A673 (cell line): ENCODE data around the gene DOCK10. TPM values are rescaled to one million over a fixed set of nuclear protein-coding genes. Genes with fewer than 3 reads are reported as not detected.
A peak's percentile ranks its signal among the peaks of the same experiment; 100 is the strongest.

Experiments
- BruUV-seq: library from RNA; stranded (reverse); fragments of 400-500 nt; replicated peaks from 2 replicates; lab custom pipeline; 2021; lab: Mats Ljungman, UMichigan
- CTCF ChIA-PET: fragments of 300-600 bp; sonication (Branson Sonifier 250); formaldehyde crosslinking; loops from one replicate; lab custom pipeline; 2022; ENCODE audit warnings: antibody characterized with exemption; lab: Charles Lee
- POLR2A ChIA-PET: fragments of 300-600 bp; sonication (Branson Sonifier 250); formaldehyde crosslinking; loops from one replicate; lab custom pipeline; 2022; ENCODE audit warnings: antibody characterized with exemption; ENCODE audit not compliant: low non-redundant PET; lab: Charles Lee
- DNase-seq: peaks from one replicate; pipeline ENCODE4 v3.0.0-alpha.2; 2015; ENCODE audit warnings: low spot score
- H3K27ac ChIP-seq: fragments of 200-600 bp; sonication (generic); 2 replicates; pipeline ENCODE4 v1.5.1; 2016; ENCODE audit warnings: mixed run types, low read depth, mild to moderate bottlenecking, mixed read lengths, antibody characterized with exemption, low read length; ENCODE audit not compliant: poor library complexity, severe bottlenecking
- H3K27me3 ChIP-seq: fragments of 200-600 bp; sonication (generic); replicated peaks from 2 replicates; pipeline ENCODE4 v1.6.1; 2017; ENCODE audit warnings: mixed run types, low read depth, mild to moderate bottlenecking, mixed read lengths, antibody characterized with exemption, low read length; ENCODE audit not compliant: insufficient read depth, poor library complexity
- H3K36me3 ChIP-seq: fragments of 200-600 bp; sonication (generic); 2 replicates; pipeline ENCODE4 v1.6.1; 2016; ENCODE audit warnings: mixed run types, mild to moderate bottlenecking, mixed read lengths, antibody characterized with exemption, low read length; ENCODE audit not compliant: insufficient read depth, poor library complexity, severe bottlenecking
- H3K4me1 ChIP-seq: fragments of 200-600 bp; sonication (generic); 2 replicates; pipeline ENCODE4 v1.6.1; 2017; ENCODE audit warnings: mixed run types, mild to moderate bottlenecking, mixed read lengths, antibody characterized with exemption, low read length; ENCODE audit not compliant: insufficient read depth, poor library complexity, severe bottlenecking
- H3K4me3 ChIP-seq: fragments of 200-600 bp; sonication (generic); 2 replicates; pipeline ENCODE4 v1.5.1; 2016; ENCODE audit warnings: low read depth, mixed run types, mild to moderate bottlenecking, mixed read lengths, low read length; ENCODE audit not compliant: poor library complexity, severe bottlenecking
- H3K9me3 ChIP-seq: fragments of 200-600 bp; sonication (generic); 2 replicates; pipeline ENCODE4 v1.6.1; 2016; ENCODE audit warnings: mixed run types, low read depth, mild to moderate bottlenecking, mixed read lengths, antibody characterized with exemption, low read length; ENCODE audit not compliant: poor library complexity, severe bottlenecking
- CTCF ChIP-seq: fragments of 300-800, 200-600 bp; sonication (generic); conservative IDR thresholded peaks from 2 replicates; pipeline ENCODE4 v1.5.1; 2017; ENCODE audit warnings: low read depth, mild to moderate bottlenecking, antibody characterized with exemption, low read length, moderate library complexity, mixed read lengths
- EZH2 ChIP-seq: fragments of 200-600 bp; sonication (generic); IDR thresholded peaks from 2 replicates; pipeline ENCODE4 v1.6.1; 2017; ENCODE audit warnings: borderline replicate concordance, low read depth, mild to moderate bottlenecking, mixed read lengths, antibody characterized with exemption, low read length; ENCODE audit not compliant: poor library complexity, severe bottlenecking
- intact Hi-C: fragments of 100-400 bp; cut with micrococcal nuclease; formaldehyde crosslinking; loops from one replicate; pipeline ENCODE4 v1.10.0; 2022; ENCODE audit not compliant: unreplicated experiment
- total RNA-seq: library from RNA; stranded (reverse); gene quantifications from 2 replicates; pipeline ENCODE4 v1.2.3, GENCODE V29; 2021

DOCK10 gene
- total RNA-seq, 1 experiment from 2014 or later = 5.1 TPM

- DNase-seq = no peak
- no peak overlapping the region for H3K4me3 ChIP-seq
- no TSS peak for BruUV-seq
- peaks cover 4% of the 10 kb centered on the region for H3K4me1 ChIP-seq
- no peaks in the 10 kb centered on the region for H3K9me3 ChIP-seq
- H3K36me3 ChIP-seq = no peaks in the 10 kb centered on the region
- POLR2A ChIA-PET = no interaction called here
- no peak overlapping the region for H3K27ac ChIP-seq
- H3K27me3 ChIP-seq = no peaks in the 10 kb centered on the region
- CTCF ChIA-PET = no interaction called here
- intact Hi-C loops = no loop called here
- TF ChIP-seq CTCF (no peak), EZH2 (no peak)
Measured at GRCh38 chr2:224890372-224890771, 151.9 kb downstream of the DOCK10 start.

DNA sequence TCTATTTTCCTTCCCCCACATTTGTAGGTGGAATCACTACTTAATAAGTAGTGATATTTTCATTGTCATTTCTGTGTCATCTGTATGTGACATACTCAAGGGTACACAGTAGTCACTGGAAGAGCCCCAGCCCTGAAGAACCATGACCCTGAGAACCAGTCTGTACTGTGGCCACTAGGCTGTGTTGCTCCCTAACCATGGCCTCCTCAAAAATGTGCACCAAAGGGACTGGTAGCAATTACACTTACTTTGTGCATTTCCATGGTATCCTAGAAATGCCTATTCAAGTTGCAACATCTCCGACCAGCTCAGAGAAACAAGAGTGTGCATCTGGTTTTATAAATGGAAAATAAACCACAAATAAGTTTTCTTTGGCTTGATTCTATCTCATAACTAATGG lies 155.1 kb downstream of the DOCK10 start:
- no peak overlapping the region for H3K4me3 ChIP-seq
- TF ChIP-seq EZH2 (no peak), CTCF (0 out of 2 replicates have a peak, but pooled peaks have one; percentile 19)
- H3K4me1 ChIP-seq = peaks cover 4% of the 10 kb centered on the region
- no peak overlapping the region for H3K27ac ChIP-seq
- no TSS peak for BruUV-seq
- no peaks in the 10 kb centered on the region for H3K36me3 ChIP-seq
- CTCF ChIA-PET = no interaction called here
- POLR2A ChIA-PET = no interaction called here
- H3K27me3 ChIP-seq = no peaks in the 10 kb centered on the region
- intact Hi-C loops = no loop called here
- no peak for DNase-seq
- no peaks in the 10 kb centered on the region for H3K9me3 ChIP-seq

DNA sequence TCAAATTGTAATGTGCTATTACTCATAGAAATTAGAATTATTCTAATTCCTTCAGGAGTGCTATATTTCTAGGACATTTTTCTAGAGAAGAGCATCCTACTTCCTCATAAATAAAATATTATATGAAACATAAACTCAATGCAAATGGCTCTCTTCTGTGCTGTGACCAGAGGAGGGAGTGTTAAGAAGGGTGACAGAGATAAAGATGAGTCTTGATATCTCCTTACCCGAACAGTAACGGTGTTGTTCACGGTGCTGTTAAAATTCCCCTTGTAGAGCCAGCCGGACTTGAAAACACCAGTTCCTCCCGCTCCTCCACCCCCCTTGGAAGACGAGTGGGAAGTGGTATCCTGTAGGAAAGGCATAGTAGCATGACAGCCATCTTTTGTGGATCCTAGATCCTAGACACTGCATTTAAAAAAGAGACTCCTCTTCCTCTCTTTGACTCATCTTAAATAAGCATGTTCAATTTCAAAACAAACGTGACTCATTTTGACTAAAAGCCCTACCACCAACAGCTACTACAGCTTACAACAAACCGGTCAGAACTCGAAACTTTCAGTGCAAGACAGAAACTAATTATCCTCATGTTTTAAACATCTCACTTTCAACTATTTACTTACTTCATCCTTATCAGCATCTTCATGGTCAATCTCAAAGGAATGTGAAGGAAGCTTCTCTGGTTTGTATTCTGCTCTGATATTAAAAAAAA lies 156.3 kb downstream of the DOCK10 start:
- ChIA-PET CTCF (interaction anchor here (0.6 kb wide), 1 partner anchor 396 kb away, joined by 4 read pairs; no protein-coding TSS in a partner anchor), POLR2A (no interaction called here)
- Histone ChIP-seq H3K27me3 (no peaks in the 10 kb centered on the region), H3K4me1 (peaks cover 4% of the 10 kb centered on the region), H3K36me3 (no peaks in the 10 kb centered on the region), H3K4me3 (no peak overlapping the region), H3K27ac (no peak overlapping the region), H3K9me3 (no peaks in the 10 kb centered on the region)
- intact Hi-C loops = no loop called here
- peak; percentile 26 for DNase-seq
- no peak for TF ChIP-seq CTCF
- no peak for TF ChIP-seq EZH2
- BruUV-seq = no TSS peak
